H1 (cell line): Measurements from ENCODE around the gene SPTBN1. TPM values are rescaled to one million over a fixed set of nuclear protein-coding genes. Genes with fewer than 3 reads are reported as not detected.

Experiments used
- CTCF ChIA-PET: fragments of 300-600 bp; sonication (Branson Sonifier 250); formaldehyde crosslinking; loops from one replicate; lab custom pipeline; 2021; ENCODE audit not compliant: partially characterized antibody; lab: Charles Lee
- POLR2A ChIA-PET: fragments of 300-600 bp; sonication (Branson Sonifier 250); formaldehyde crosslinking; loops from one replicate; lab custom pipeline; 2021; ENCODE audit warnings: inconsistent platforms; ENCODE audit not compliant: partially characterized antibody; lab: Charles Lee
- DNase-seq, 2 experiments: peaks; one replicate each; pipeline versions ENCODE4 v3.0.0 to v3.0.0-alpha.2; 2010 to 2022; ENCODE audit warnings: low spot score in 2 of 2, low read depth in 1 of 2, mixed read lengths in 1 of 2
- FAIRE-seq: peaks from 2 replicates; lab custom pipeline; 2011; peaks lifted over from hg19 to GRCh38; lab: Jason Lieb, UNC
- H2AFZ ChIP-seq: 2 replicates; pipeline ENCODE4 v1.8.1; 2012; ENCODE audit warnings: low read length, inconsistent platforms
- H2AK5ac ChIP-seq: 2 replicates; pipeline ENCODE4 v1.6.1; 2013; ENCODE audit warnings: low read depth, low read length
- H2BK120ac ChIP-seq: replicated peaks from 2 replicates; pipeline ENCODE3; 2013; ENCODE audit warnings: low read depth, low read length, inconsistent platforms
- H2BK12ac ChIP-seq: 2 replicates; pipeline ENCODE4 v1.6.1; 2013; ENCODE audit warnings: low read depth, low read length
- H2BK15ac ChIP-seq: 2 replicates; pipeline ENCODE4 v1.6.1; 2013; ENCODE audit warnings: low read length
- H2BK20ac ChIP-seq: 2 replicates; pipeline ENCODE4 v1.6.1; 2013; ENCODE audit warnings: low read length
- H2BK5ac ChIP-seq: 2 replicates; pipeline ENCODE4 v1.6.1; 2013; ENCODE audit warnings: low read depth, low read length
- H3K14ac ChIP-seq: 2 replicates; pipeline ENCODE4 v1.6.1; 2013; ENCODE audit warnings: inconsistent platforms; ENCODE audit not compliant: insufficient read length
- H3K18ac ChIP-seq: 2 replicates; pipeline ENCODE4 v1.6.1; 2013; ENCODE audit warnings: low read length; ENCODE audit errors: extremely low read depth
- H3K23ac ChIP-seq: 2 replicates; pipeline ENCODE4 v1.6.1; 2013; ENCODE audit warnings: inconsistent platforms; ENCODE audit not compliant: insufficient read length
- H3K23me2 ChIP-seq: 2 replicates; pipeline ENCODE4 v1.6.1; 2013; ENCODE audit warnings: low read depth, low read length
- H3K27ac ChIP-seq: 2 replicates; pipeline ENCODE4 v1.6.1; 2011; ENCODE audit warnings: low read depth, low read length, inconsistent platforms
- H3K27me3 ChIP-seq, 4 experiments: replicated peaks in 1 of 4; 1 replicate in 1 of 4; 2 replicates in 3 of 4; pipeline versions ENCODE4 v1.6.1 to v1.8.1; 2011 to 2013; ENCODE audit warnings: low read length in 3 of 4, mild to moderate bottlenecking in 3 of 4, inconsistent platforms in 2 of 4, mixed read lengths in 2 of 4, moderate library complexity in 1 of 4; ENCODE audit not compliant: control insufficient read depth in 3 of 4, insufficient read depth in 3 of 4; ENCODE audit errors: extremely low read depth in 1 of 4
- H3K36me3 ChIP-seq, 4 experiments: 2 replicates each; pipeline versions ENCODE4 v1.6.1 to v1.8.1; 2011 to 2013; ENCODE audit warnings: mild to moderate bottlenecking in 4 of 4, low read length in 3 of 4, moderate library complexity in 2 of 4, control low read depth in 1 of 4, inconsistent platforms in 1 of 4; ENCODE audit not compliant: insufficient read depth in 4 of 4, control insufficient read depth in 2 of 4
- H3K4ac ChIP-seq: replicated peaks from 2 replicates; pipeline ENCODE3; 2013; ENCODE audit warnings: low read length, low read depth, mixed read lengths, inconsistent platforms; ENCODE audit not compliant: insufficient read length
- H3K4me1 ChIP-seq, 4 experiments: replicated peaks in 1 of 4; 1 replicate in 1 of 4; 2 replicates in 3 of 4; pipeline versions ENCODE4 v1.6.1 to v1.8.1; 2011 to 2013; ENCODE audit warnings: low read length in 3 of 4, inconsistent platforms in 2 of 4, mixed read lengths in 1 of 4; ENCODE audit not compliant: insufficient read depth in 4 of 4, control insufficient read depth in 3 of 4
- H3K4me2 ChIP-seq, 2 experiments: 2 replicates each; pipeline versions ENCODE4 v1.6.1 to v1.8.1; 2011 to 2013; ENCODE audit warnings: low read depth in 2 of 2, low read length in 2 of 2, control low read depth in 1 of 2, inconsistent platforms in 1 of 2, mild to moderate bottlenecking in 1 of 2; ENCODE audit not compliant: insufficient read depth in 1 of 2
- H3K4me3 ChIP-seq, 4 experiments: fragments of 200-600, 300-600 bp in 1 of 4; sonication (generic), shearing (Covaris generic), sonication (Bioruptor Twin) in 1 of 4; 2 replicates each; pipeline versions ENCODE4 v1.5.1 to v1.8.1; 2011 to 2016; ENCODE audit warnings: low read length in 4 of 4, low read depth in 3 of 4, control low read depth in 2 of 4, inconsistent platforms in 2 of 4, mild to moderate bottlenecking in 2 of 4, mixed read lengths in 1 of 4, moderate library complexity in 1 of 4; ENCODE audit not compliant: insufficient read depth in 2 of 4; ENCODE audit errors: extremely low read depth in 1 of 4
- H3K56ac ChIP-seq: replicated peaks from 2 replicates; pipeline ENCODE3; 2013; ENCODE audit warnings: low read depth, mild to moderate bottlenecking, mixed read lengths, low read length, inconsistent platforms; ENCODE audit not compliant: insufficient read length
- H3K79me1 ChIP-seq: 2 replicates; pipeline ENCODE4 v1.6.1; 2013; ENCODE audit warnings: low read depth, low read length, control low read depth
- H3K79me2 ChIP-seq, 2 experiments: 2 replicates each; pipeline versions ENCODE4 v1.6.1 to v1.8.1; 2012 to 2013; ENCODE audit warnings: low read length in 2 of 2, mild to moderate bottlenecking in 2 of 2, inconsistent platforms in 1 of 2; ENCODE audit not compliant: insufficient read depth in 2 of 2, control insufficient read depth in 1 of 2
- H3K9ac ChIP-seq, 4 experiments: replicated peaks in 1 of 4; 1 replicate in 1 of 4; 2 replicates in 3 of 4; pipeline versions ENCODE4 v1.6.1 to v1.8.1; 2011 to 2013; ENCODE audit warnings: low read depth in 3 of 4, low read length in 3 of 4, control low read depth in 2 of 4, mild to moderate bottlenecking in 2 of 4, moderate library complexity in 2 of 4, inconsistent platforms in 1 of 4; ENCODE audit errors: extremely low read depth in 1 of 4
- H3K9me3 ChIP-seq, 2 experiments: 2 replicates each; pipeline versions ENCODE4 v1.6.1 to v1.8.1; 2012 to 2013; ENCODE audit warnings: mild to moderate bottlenecking in 2 of 2, moderate library complexity in 2 of 2, control low read depth in 1 of 2, inconsistent platforms in 1 of 2, low read depth in 1 of 2, low read length in 1 of 2, mixed read lengths in 1 of 2; ENCODE audit not compliant: insufficient read depth in 2 of 2
- H4K20me1 ChIP-seq, 2 experiments: replicated peaks in 1 of 2; 2 replicates each; pipeline versions ENCODE3 to v1.8.1; 2011 to 2013; ENCODE audit warnings: inconsistent platforms in 2 of 2, low read length in 2 of 2, mild to moderate bottlenecking in 1 of 2; ENCODE audit not compliant: insufficient read depth in 2 of 2, control insufficient read depth in 1 of 2
- H4K5ac ChIP-seq: 2 replicates; pipeline ENCODE4 v1.6.1; 2013; ENCODE audit warnings: low read length, low read depth, mixed read lengths, inconsistent platforms; ENCODE audit not compliant: insufficient read length
- H4K8ac ChIP-seq: 2 replicates; pipeline ENCODE4 v1.8.0; 2013; ENCODE audit warnings: mild to moderate bottlenecking, moderate library complexity, low read length, inconsistent platforms; ENCODE audit not compliant: insufficient read depth; ENCODE audit errors: extremely low read depth
- H4K91ac ChIP-seq: replicated peaks from 2 replicates; pipeline ENCODE3; 2013; ENCODE audit warnings: low read length, mixed read lengths, inconsistent platforms; ENCODE audit not compliant: insufficient read length
- BACH1 ChIP-seq: IDR thresholded peaks from 2 replicates; pipeline ENCODE4 v1.6.1; 2012; ENCODE audit warnings: low read length, improper control_type of control experiment
- CHD2 ChIP-seq: IDR thresholded peaks from 2 replicates; pipeline ENCODE4 v1.6.1; 2012; ENCODE audit warnings: low read length, improper control_type of control experiment
- CREB1 ChIP-seq: IDR thresholded peaks from 2 replicates; pipeline ENCODE4 v1.6.1; 2012; ENCODE audit warnings: inconsistent platforms
- GTF2F1 ChIP-seq: IDR thresholded peaks from 2 replicates; pipeline ENCODE4 v1.6.1; 2012; ENCODE audit warnings: low read depth, low read length, improper control_type of control experiment, borderline replicate concordance
- HDAC6 ChIP-seq: IDR thresholded peaks from one replicate; pipeline ENCODE4 v1.7.1; 2012; ENCODE audit warnings: low read depth, mild to moderate bottlenecking, inconsistent platforms, low read length, moderate library complexity
- JUND ChIP-seq: IDR thresholded peaks from 2 replicates; pipeline ENCODE4 v1.6.1; 2011; ENCODE audit warnings: mild to moderate bottlenecking, improper control_type of control experiment, low read length
- MAFK ChIP-seq: IDR thresholded peaks from 2 replicates; pipeline ENCODE4 v1.6.1; 2012; ENCODE audit warnings: low read depth, mild to moderate bottlenecking, improper control_type of control experiment, low read length
- NANOG ChIP-seq: IDR thresholded peaks from 2 replicates; pipeline ENCODE4 v1.6.1; 2011; ENCODE audit warnings: low read length, low read depth, mild to moderate bottlenecking, inconsistent platforms; ENCODE audit not compliant: insufficient read depth, poor library complexity, severe bottlenecking
- NRF1 ChIP-seq: IDR thresholded peaks from 2 replicates; pipeline ENCODE4 v1.6.1; 2011; ENCODE audit warnings: mild to moderate bottlenecking, low read depth, low read length, improper control_type of control experiment
- PHF8 ChIP-seq: fragments of 200-600 bp; sonication (generic); conservative IDR thresholded peaks from 2 replicates; pipeline ENCODE4 v1.7.1; 2012; ENCODE audit warnings: low read depth, mild to moderate bottlenecking, inconsistent platforms, low read length, moderate library complexity
- TEAD4 ChIP-seq: IDR thresholded peaks from 2 replicates; pipeline ENCODE4 v1.6.1; 2012; ENCODE audit warnings: low read depth, low read length, inconsistent platforms, mixed read lengths
- USF2 ChIP-seq: IDR thresholded peaks from 2 replicates; pipeline ENCODE4 v1.6.1; 2011; ENCODE audit warnings: low read length, improper control_type of control experiment
- whole genome bisulfite sequencing, 2 experiments: shearing (Covaris generic) in 1 of 2; methylation state at CpG; one replicate each; pipeline versions ENCODE4 v1.1.6 to v1.1.7; 2013 to 2015; ENCODE audit warnings: low lambda C conversion rate in 2 of 2, mixed read lengths in 2 of 2, inconsistent platforms in 1 of 2, low coverage in 1 of 2, missing lambda C conversion rate in 1 of 2; ENCODE audit not compliant: insufficient replicate concordance in 2 of 2, insufficient coverage in 1 of 2, insufficient read length in 1 of 2; ENCODE audit errors: extremely low coverage in 1 of 2, missing lambda C conversion rate in 1 of 2; 5-methylcytosine and 5-hydroxymethylcytosine counted together
- polyA plus RNA-seq, 7 experiments: library from polyadenylated mRNA; depleted of rRNA in 3 of 7; stranded (reverse) in 5 of 7; unstranded in 2 of 7; fragments of >200 nt in 5 of 7; fragments of 200-250 nt in 2 of 7; gene quantifications; 1 replicate in 5 of 7; 2 replicates in 1 of 7; 4 replicates in 1 of 7; pipeline versions ENCODE4 v1.2.1 to v1.2.3, GENCODE V29; 2011 to 2013; ENCODE audit warnings: missing spikeins in 2 of 7, mixed read lengths in 2 of 7
- total RNA-seq: library from RNA; stranded (reverse); fragmentation: NEBNext Ultra II Directional; extraction: Animal tissue kit (Norgen Biotek cat#: 25700); gene quantifications from 2 replicates; pipeline ENCODE4 v1.2.1, GENCODE V29; 2021

SPTBN1 gene
- total and polyA plus RNA-seq, 2 of the 8 experiments (the other 6 are each of a cell fraction or from before 2014, with no cell fraction given): 31.8 to 180 TPM

- H2AK5ac ChIP-seq: no peak overlapping the region
- no peak overlapping the region for H2BK120ac ChIP-seq
- no peaks in the 10 kb centered on the region for H3K27me3 ChIP-seq
- H3K9me3 ChIP-seq: no peaks in the 10 kb centered on the region
- no peak overlapping the region for H2BK15ac ChIP-seq
- no peak overlapping the region for H3K9ac ChIP-seq
- DNase-seq: no peak
- no peak for FAIRE-seq
- no peak overlapping the region for H3K23ac ChIP-seq
- WGBS, 2 experiments: 93% methylated on average over 12 of the region's 12 CpGs; no CpG with 5 or more reads in 1 of the 2 experiments
- H3K4me1 ChIP-seq: no peaks in the 10 kb centered on the region; a peak in 1 of 7 replicates
- CTCF ChIA-PET: interaction anchor here (1.0 to 1.9 kb wide), 7 partner anchors 24 to 93 kb away, joined by 3 to 6 read pairs (median 3); no protein-coding TSS in a partner anchor
- H3K4me3 ChIP-seq: no peak overlapping the region
- no peak overlapping the region for H3K4me2 ChIP-seq
- H3K79me2 ChIP-seq: no peaks in the 10 kb centered on the region; a peak in 2 of 4 replicates
- no peak overlapping the region for H3K18ac ChIP-seq
- TF ChIP-seq CREB1 (no peak), PHF8 (no peak), MAFK (no peak), USF2 (no peak), NANOG (no peak), TEAD4 (no peak), CHD2 (no peak), GTF2F1 (no peak), NRF1 (no peak), BACH1 (no peak), HDAC6 (no peak), JUND (no peak)
- peaks cover 0 to 7% (median 2%) of the 10 kb centered on the region in 4 experiments; a peak in 3 of 8 replicates for H3K36me3 ChIP-seq
- H4K5ac ChIP-seq: no peak overlapping the region
- no peak overlapping the region for H2AFZ ChIP-seq
- no peak overlapping the region for H3K27ac ChIP-seq
- no peak overlapping the region for H2BK20ac ChIP-seq
- no peaks in the 10 kb centered on the region; the same call in 1 of the 2 replicates for H3K79me1 ChIP-seq
- H2BK5ac ChIP-seq: no peak overlapping the region
- no peak overlapping the region for H3K56ac ChIP-seq
- no peak overlapping the region for H2BK12ac ChIP-seq
- POLR2A ChIA-PET: interaction anchor here (0.7 to 1.0 kb wide), 3 partner anchors 32 to 49 kb away, joined by 3 to 4 read pairs (median 4); no protein-coding TSS in a partner anchor
- no peak overlapping the region for H3K14ac ChIP-seq
- H3K4ac ChIP-seq: no peak overlapping the region
- no peak overlapping the region for H4K8ac ChIP-seq
- peaks cover 0 to 3% of the 10 kb centered on the region in 2 experiments for H4K20me1 ChIP-seq
- no peak overlapping the region for H4K91ac ChIP-seq
- no peaks in the 10 kb centered on the region; the same call in 1 of the 2 replicates for H3K23me2 ChIP-seq
Measured at GRCh38 chr2:54526226-54526879, 70.2 kb downstream of the SPTBN1 start.
